ENCODE measurements around the gene MRPS22. TPM values are rescaled to one million over a fixed set of nuclear protein-coding genes. Genes with fewer than 3 reads are reported as not detected.
"Not testable (repeated sequence)": the region's sequence is repeated elsewhere in the genome, so short reads cannot be mapped to it uniquely, and the experiment has no call there.

MRPS22 gene
- total and polyA plus RNA-seq, 4 donors = 33.3 to 54.9 (median 44.6) TPM

GRCh38 chr3:139332092-139332491 lies 11.7 kb upstream of the MRPS22 start:
- H3K4me1 ChIP-seq (ENCODE audit: control insufficient read depth in 4 of 4, insufficient read depth in 4 of 4, low read length in 3 of 4) = peaks cover 0 to 5% (median 5%) of the 10 kb centered on the region in 4 donors

DNA sequence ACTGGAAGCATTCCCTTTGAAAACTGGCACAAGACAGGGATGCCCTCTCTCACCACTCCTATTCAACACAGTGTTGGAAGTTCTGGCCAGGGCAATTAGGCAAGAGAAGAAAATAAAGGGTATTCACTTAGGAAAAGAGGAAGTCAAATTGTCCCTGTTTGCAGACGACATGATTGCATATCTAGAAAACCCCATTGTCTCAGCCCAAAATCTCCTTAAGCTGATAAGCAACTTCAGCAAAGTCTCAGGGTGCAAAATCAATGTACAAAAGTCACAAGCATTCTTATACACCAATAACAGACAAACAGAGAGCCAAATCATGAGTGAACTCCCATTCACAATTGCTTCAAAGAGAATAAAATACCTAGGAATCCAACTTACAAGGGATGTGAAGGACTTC lies 9.1 kb upstream of the MRPS22 start:
- WGBS = 45% methylated on average over 1 of the region's 1 CpG
- not testable (repeated sequence) for H3K36me3 ChIP-seq (ENCODE audit: control insufficient read depth in 4 of 4, insufficient read depth in 3 of 4, low read depth in 1 of 4, low read length in 3 of 4)

More at GRCh38 chr3:139332092-139332491, 11.7 kb upstream of the MRPS22 start:
- Histone ChIP-seq H3K4me3 (ENCODE audit: low read depth in 1 of 3, low read length in 3 of 3) (no peak overlapping the region), H3K9ac (ENCODE audit: low read depth in 1 of 2, low read length in 2 of 2) (no peak overlapping the region), H3K36me3 (ENCODE audit: control insufficient read depth in 4 of 4, insufficient read depth in 3 of 4, low read depth in 1 of 4, low read length in 3 of 4) (no peaks in the 10 kb centered on the region), H3K27ac (ENCODE audit: low read depth in 1 of 2, low read length in 2 of 2) (no peak overlapping the region), H3K27me3 (ENCODE audit: control insufficient read depth in 4 of 4, insufficient read depth in 4 of 4, low read length in 3 of 4) (peaks cover 0 to 3% (median 1%) of the 10 kb centered on the region in 4 donors), H3K9me3 (ENCODE audit: control insufficient read depth in 4 of 4, low read length in 3 of 4) (no peaks in the 10 kb centered on the region)
- DNase-seq (ENCODE audit: low spot score) = no peak
- WGBS = 86% methylated on average over 2 of the region's 2 CpGs
- TF ChIP-seq FOXA1 (IDR thresholded peaks at IDR 0.05) (no peak), SP1 (IDR thresholded peaks at IDR 0.05) (no peak), CTCF (IDR thresholded peaks at IDR 0.05; ENCODE audit: low read depth, low read length, missing input control) (no peak), NR2F2 (IDR thresholded peaks at IDR 0.05) (no peak), RXRA (IDR thresholded peaks at IDR 0.05) (no peak), YY1 (IDR thresholded peaks at IDR 0.05) (no peak), RAD21 (IDR thresholded peaks at IDR 0.05) (no peak), GABPA (IDR thresholded peaks at IDR 0.05 in 1 of 2, conservative IDR thresholded peaks at IDR 0.05 in 1 of 2) (no peak), JUND (IDR thresholded peaks at IDR 0.05) (no peak), HNF4G (IDR thresholded peaks at IDR 0.05) (no peak), FOXA2 (IDR thresholded peaks at IDR 0.05) (no peak), MAX (IDR thresholded peaks at IDR 0.05) (no peak), TAF1 (conservative IDR thresholded peaks at IDR 0.05) (no peak), EGR1 (IDR thresholded peaks at IDR 0.05; ENCODE audit: low read depth in 2 of 2) (no peak), HNF4A (conservative IDR thresholded peaks at IDR 0.05) (no peak)
- TF ChIP-seq, protein P1, sequence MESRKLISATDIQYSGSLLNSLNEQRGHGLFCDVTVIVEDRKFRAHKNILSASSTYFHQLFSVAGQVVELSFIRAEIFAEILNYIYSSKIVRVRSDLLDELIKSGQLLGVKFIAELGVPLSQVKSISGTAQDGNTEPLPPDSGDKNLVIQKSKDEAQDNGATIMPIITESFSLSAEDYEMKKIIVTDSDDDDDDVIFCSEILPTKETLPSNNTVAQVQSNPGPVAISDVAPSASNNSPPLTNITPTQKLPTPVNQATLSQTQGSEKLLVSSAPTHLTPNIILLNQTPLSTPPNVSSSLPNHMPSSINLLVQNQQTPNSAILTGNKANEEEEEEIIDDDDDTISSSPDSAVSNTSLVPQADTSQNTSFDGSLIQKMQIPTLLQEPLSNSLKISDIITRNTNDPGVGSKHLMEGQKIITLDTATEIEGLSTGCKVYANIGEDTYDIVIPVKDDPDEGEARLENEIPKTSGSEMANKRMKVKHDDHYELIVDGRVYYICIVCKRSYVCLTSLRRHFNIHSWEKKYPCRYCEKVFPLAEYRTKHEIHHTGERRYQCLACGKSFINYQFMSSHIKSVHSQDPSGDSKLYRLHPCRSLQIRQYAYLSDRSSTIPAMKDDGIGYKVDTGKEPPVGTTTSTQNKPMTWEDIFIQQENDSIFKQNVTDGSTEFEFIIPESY (IDR thresholded peaks at IDR 0.05) = no peak
- TF ChIP-seq, protein P2, sequence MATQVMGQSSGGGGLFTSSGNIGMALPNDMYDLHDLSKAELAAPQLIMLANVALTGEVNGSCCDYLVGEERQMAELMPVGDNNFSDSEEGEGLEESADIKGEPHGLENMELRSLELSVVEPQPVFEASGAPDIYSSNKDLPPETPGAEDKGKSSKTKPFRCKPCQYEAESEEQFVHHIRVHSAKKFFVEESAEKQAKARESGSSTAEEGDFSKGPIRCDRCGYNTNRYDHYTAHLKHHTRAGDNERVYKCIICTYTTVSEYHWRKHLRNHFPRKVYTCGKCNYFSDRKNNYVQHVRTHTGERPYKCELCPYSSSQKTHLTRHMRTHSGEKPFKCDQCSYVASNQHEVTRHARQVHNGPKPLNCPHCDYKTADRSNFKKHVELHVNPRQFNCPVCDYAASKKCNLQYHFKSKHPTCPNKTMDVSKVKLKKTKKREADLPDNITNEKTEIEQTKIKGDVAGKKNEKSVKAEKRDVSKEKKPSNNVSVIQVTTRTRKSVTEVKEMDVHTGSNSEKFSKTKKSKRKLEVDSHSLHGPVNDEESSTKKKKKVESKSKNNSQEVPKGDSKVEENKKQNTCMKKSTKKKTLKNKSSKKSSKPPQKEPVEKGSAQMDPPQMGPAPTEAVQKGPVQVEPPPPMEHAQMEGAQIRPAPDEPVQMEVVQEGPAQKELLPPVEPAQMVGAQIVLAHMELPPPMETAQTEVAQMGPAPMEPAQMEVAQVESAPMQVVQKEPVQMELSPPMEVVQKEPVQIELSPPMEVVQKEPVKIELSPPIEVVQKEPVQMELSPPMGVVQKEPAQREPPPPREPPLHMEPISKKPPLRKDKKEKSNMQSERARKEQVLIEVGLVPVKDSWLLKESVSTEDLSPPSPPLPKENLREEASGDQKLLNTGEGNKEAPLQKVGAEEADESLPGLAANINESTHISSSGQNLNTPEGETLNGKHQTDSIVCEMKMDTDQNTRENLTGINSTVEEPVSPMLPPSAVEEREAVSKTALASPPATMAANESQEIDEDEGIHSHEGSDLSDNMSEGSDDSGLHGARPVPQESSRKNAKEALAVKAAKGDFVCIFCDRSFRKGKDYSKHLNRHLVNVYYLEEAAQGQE (IDR thresholded peaks at IDR 0.05) = no peak

More for the DNA sequence above, 9.1 kb upstream of the MRPS22 start:
- not testable (repeated sequence) for DNase-seq (ENCODE audit: low spot score); H3K9me3 ChIP-seq (ENCODE audit: control insufficient read depth in 4 of 4, low read length in 3 of 4); H3K27ac ChIP-seq (ENCODE audit: low read depth in 1 of 2, low read length in 2 of 2); H3K27me3 ChIP-seq (ENCODE audit: control insufficient read depth in 4 of 4, insufficient read depth in 4 of 4, low read length in 3 of 4); H3K9ac ChIP-seq (ENCODE audit: low read depth in 1 of 2, low read length in 2 of 2); H3K4me1 ChIP-seq (ENCODE audit: control insufficient read depth in 4 of 4, insufficient read depth in 4 of 4, low read length in 3 of 4); H3K4me3 ChIP-seq (ENCODE audit: low read depth in 1 of 3, low read length in 3 of 3)

Measured in liver (tissue), 9 donors.